ENCODE measurements around the gene BTBD16.

Gene BTBD16

DNA sequence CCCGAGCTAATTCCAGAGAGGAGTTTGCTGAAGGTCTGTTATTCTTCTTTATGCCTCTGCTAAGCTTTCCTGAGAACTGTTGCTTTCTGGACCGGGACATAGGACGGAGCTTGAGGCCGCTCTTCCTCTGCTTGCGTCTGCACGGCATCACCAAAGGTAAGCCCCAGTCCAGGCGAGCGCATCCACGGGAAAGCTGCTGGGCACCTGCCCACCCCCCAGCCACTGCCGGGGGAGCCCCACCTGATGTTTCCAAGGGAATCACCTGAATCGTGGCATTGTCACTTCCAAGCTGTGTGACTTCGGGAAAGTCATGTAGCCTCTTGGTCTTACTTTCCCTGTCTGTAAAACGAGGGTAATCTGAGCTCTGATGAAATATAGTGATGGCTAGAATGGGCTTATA lies 58.3 kb downstream of the BTBD16 start:
- H3K18ac ChIP-seq (ENCODE audit: low read length) = no peak overlapping the region

DNA sequence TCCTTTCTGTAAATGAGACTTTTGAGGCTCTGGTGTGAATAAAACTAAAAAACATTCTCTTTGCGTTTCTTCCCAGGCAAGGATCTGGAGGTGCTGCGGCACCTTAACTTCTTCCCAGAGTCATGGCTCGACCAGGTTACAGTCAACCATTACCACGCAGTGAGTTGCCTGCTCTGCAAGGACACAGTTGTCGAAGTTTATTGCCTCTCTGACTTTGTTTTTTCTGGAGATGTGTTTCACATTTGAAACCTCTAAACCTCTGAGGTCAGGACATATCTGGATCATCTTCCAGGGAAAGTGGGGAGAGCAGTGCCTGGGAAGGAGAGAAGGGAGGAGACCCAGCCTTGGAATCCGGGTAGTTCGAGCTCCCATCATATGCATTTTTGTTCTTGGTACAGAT lies 60.0 kb downstream of the BTBD16 start:
- Histone ChIP-seq H2BK12ac (ENCODE audit: low read length) (no peak overlapping the region), H3K4me1 (ENCODE audit: control insufficient read depth in 2 of 2, insufficient read depth in 1 of 2, low read depth in 1 of 2, low read length in 2 of 2) (peaks cover 0 to 6% of the 10 kb centered on the region in 2 donors), H3K36me3 (replicated peaks in 1 of 2; ENCODE audit: control insufficient read depth in 2 of 2, insufficient read depth in 2 of 2, low read length in 2 of 2) (no peaks in the 10 kb centered on the region), H3K27ac (replicated peaks; ENCODE audit: low read length) (no peak overlapping the region), H2BK15ac (ENCODE audit: low read length) (no peak overlapping the region), H4K8ac (ENCODE audit: low read depth, low read length) (no peak overlapping the region), H3K18ac (ENCODE audit: low read length) (no peak overlapping the region), H2AFZ (ENCODE audit: low read length) (peak overlapping the region; percentile 61), H3K27me3 (ENCODE audit: control insufficient read depth in 3 of 3, insufficient read depth in 3 of 3, low read depth in 1 of 3, low read length in 3 of 3) (no peaks in the 10 kb centered on the region), H2BK120ac (ENCODE audit: low read depth, low read length) (no peak overlapping the region), H3K4ac (ENCODE audit: low read length) (no peak overlapping the region), H2AK5ac (ENCODE audit: low read depth, low read length) (no peak overlapping the region), H3K4me3 (ENCODE audit: low read length in 2 of 2) (no peak overlapping the region), H3K9me3 (replicated peaks in 1 of 2; ENCODE audit: control insufficient read depth in 2 of 2, insufficient read depth in 1 of 2, low read depth in 1 of 2, low read length in 2 of 2) (no peaks in the 10 kb centered on the region), H3K14ac (ENCODE audit: low read length) (no peak overlapping the region), H3K4me2 (ENCODE audit: insufficient read depth, low read length, poor library complexity, severe bottlenecking) (no peak overlapping the region), H4K91ac (ENCODE audit: low read depth, low read length, poor library complexity) (no peak overlapping the region), H2BK5ac (ENCODE audit: low read length) (no peak overlapping the region), H3K23ac (ENCODE audit: low read depth, low read length, poor library complexity) (no peak overlapping the region), H3K9ac (ENCODE audit: low read depth, low read length, poor library complexity) (no peak overlapping the region), H3K79me1 (ENCODE audit: low read depth, low read length) (no peaks in the 10 kb centered on the region)
- no peak for DNase-seq (ENCODE audit: low spot score)
- WGBS, 2 donors (ENCODE audit: extremely low coverage in 2 of 2, insufficient read length in 2 of 2, insufficient replicate concordance in 1 of 2) = no CpG with 5 or more reads among the region's 7 CpGs

More for the DNA sequence above, 58.3 kb downstream of the BTBD16 start:
- no peak for DNase-seq (ENCODE audit: low spot score)
- no peak overlapping the region for H3K4ac ChIP-seq (ENCODE audit: low read length)
- H3K9ac ChIP-seq (ENCODE audit: low read depth, low read length, poor library complexity) = no peak overlapping the region
- H2BK5ac ChIP-seq (ENCODE audit: low read length) = no peak overlapping the region
- no peaks in the 10 kb centered on the region for H3K79me1 ChIP-seq (ENCODE audit: low read depth, low read length)
- H3K9me3 ChIP-seq (replicated peaks in 1 of 2; ENCODE audit: control insufficient read depth in 2 of 2, insufficient read depth in 1 of 2, low read depth in 1 of 2, low read length in 2 of 2) = peaks cover 0 to under 1% of the 10 kb centered on the region in 2 donors
- H3K27ac ChIP-seq (replicated peaks; ENCODE audit: low read length) = no peak overlapping the region
- no peak overlapping the region for H3K4me2 ChIP-seq (ENCODE audit: insufficient read depth, low read length, poor library complexity, severe bottlenecking)
- H3K36me3 ChIP-seq (replicated peaks in 1 of 2; ENCODE audit: control insufficient read depth in 2 of 2, insufficient read depth in 2 of 2, low read length in 2 of 2) = no peaks in the 10 kb centered on the region
- H2AK5ac ChIP-seq (ENCODE audit: low read depth, low read length) = no peak overlapping the region
- no peak overlapping the region for H2BK15ac ChIP-seq (ENCODE audit: low read length)
- H3K27me3 ChIP-seq (ENCODE audit: control insufficient read depth in 3 of 3, insufficient read depth in 3 of 3, low read depth in 1 of 3, low read length in 3 of 3) = no peaks in the 10 kb centered on the region
- no peak overlapping the region for H2BK12ac ChIP-seq (ENCODE audit: low read length)
- no peak overlapping the region for H4K91ac ChIP-seq (ENCODE audit: low read depth, low read length, poor library complexity)
- no CpG with 5 or more reads among the region's 13 CpGs for WGBS, 2 donors (ENCODE audit: extremely low coverage in 2 of 2, insufficient read length in 2 of 2, insufficient replicate concordance in 1 of 2)
- H2AFZ ChIP-seq (ENCODE audit: low read length) = no peak overlapping the region
- H3K4me3 ChIP-seq (ENCODE audit: low read length in 2 of 2) = no peak overlapping the region
- H4K8ac ChIP-seq (ENCODE audit: low read depth, low read length) = no peak overlapping the region
- no peak overlapping the region for H3K23ac ChIP-seq (ENCODE audit: low read depth, low read length, poor library complexity)
- no peak overlapping the region for H2BK120ac ChIP-seq (ENCODE audit: low read depth, low read length)
- H3K14ac ChIP-seq (ENCODE audit: low read length) = no peak overlapping the region
- peaks cover 0 to 6% of the 10 kb centered on the region in 2 donors for H3K4me1 ChIP-seq (ENCODE audit: control insufficient read depth in 2 of 2, insufficient read depth in 1 of 2, low read depth in 1 of 2, low read length in 2 of 2)

DNA sequence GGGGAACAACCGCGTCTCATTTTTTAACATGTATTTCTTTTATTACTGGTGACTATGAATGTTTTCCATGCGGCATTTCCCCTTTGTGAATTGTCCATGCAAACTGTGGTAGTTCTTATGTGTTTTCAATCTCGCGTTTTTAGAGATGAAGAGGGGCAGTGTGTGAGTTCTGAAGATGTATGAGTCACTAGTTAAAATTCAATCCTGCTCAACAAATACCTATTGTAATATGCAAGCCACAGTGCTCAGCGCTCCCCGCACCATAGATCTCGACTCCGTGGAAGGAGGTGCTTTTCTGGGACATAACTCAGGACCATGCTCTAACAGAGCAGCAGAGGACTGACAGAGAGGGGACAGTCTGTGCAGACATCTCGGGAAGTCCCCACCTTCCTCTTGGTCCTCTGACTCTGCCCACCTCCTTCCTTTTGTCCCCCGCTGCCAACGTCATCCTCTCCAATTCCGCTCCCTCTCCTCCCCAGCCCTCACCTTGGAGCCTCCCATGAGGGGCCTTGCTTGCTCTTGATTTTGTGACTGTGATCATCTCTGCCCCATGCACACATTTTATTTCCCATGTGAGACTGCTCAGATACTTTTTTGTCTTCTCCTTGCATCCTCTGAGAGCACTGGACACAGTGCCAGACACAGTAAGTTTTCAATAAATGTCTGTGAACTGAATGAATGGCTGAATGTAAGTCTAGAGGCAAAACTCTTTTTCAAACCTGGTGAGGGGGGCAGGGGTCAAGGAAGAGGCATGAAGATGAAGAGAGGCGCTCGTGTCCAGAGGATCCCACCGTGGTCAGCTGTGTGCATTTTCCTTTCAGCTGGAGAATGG lies 60.7 kb downstream of the BTBD16 start:
- Histone ChIP-seq H3K23ac (ENCODE audit: low read depth, low read length, poor library complexity) (no peak overlapping the region), H3K27me3 (ENCODE audit: control insufficient read depth in 3 of 3, insufficient read depth in 3 of 3, low read depth in 1 of 3, low read length in 3 of 3) (no peaks in the 10 kb centered on the region), H3K9ac (ENCODE audit: low read depth, low read length, poor library complexity) (no peak overlapping the region), H3K79me1 (ENCODE audit: low read depth, low read length) (no peaks in the 10 kb centered on the region), H2BK12ac (ENCODE audit: low read length) (no peak overlapping the region), H2BK120ac (ENCODE audit: low read depth, low read length) (no peak overlapping the region), H2BK5ac (ENCODE audit: low read length) (no peak overlapping the region), H2AFZ (ENCODE audit: low read length) (peak overlapping the region; percentile 61), H3K4me1 (ENCODE audit: control insufficient read depth in 2 of 2, insufficient read depth in 1 of 2, low read depth in 1 of 2, low read length in 2 of 2) (peaks cover 0 to 6% of the 10 kb centered on the region in 2 donors), H3K27ac (replicated peaks; ENCODE audit: low read length) (no peak overlapping the region), H3K9me3 (replicated peaks in 1 of 2; ENCODE audit: control insufficient read depth in 2 of 2, insufficient read depth in 1 of 2, low read depth in 1 of 2, low read length in 2 of 2) (no peaks in the 10 kb centered on the region), H3K4me3 (ENCODE audit: low read length in 2 of 2) (no peak overlapping the region), H3K18ac (ENCODE audit: low read length) (no peak overlapping the region), H3K4me2 (ENCODE audit: insufficient read depth, low read length, poor library complexity, severe bottlenecking) (no peak overlapping the region), H3K4ac (ENCODE audit: low read length) (no peak overlapping the region), H4K8ac (ENCODE audit: low read depth, low read length) (no peak overlapping the region), H3K36me3 (replicated peaks in 1 of 2; ENCODE audit: control insufficient read depth in 2 of 2, insufficient read depth in 2 of 2, low read length in 2 of 2) (no peaks in the 10 kb centered on the region), H2BK15ac (ENCODE audit: low read length) (no peak overlapping the region), H2AK5ac (ENCODE audit: low read depth, low read length) (no peak overlapping the region), H3K14ac (ENCODE audit: low read length) (no peak overlapping the region), H4K91ac (ENCODE audit: low read depth, low read length, poor library complexity) (no peak overlapping the region)
- no CpG with 5 or more reads among the region's 16 CpGs for WGBS, 2 donors (ENCODE audit: extremely low coverage in 2 of 2, insufficient read length in 2 of 2, insufficient replicate concordance in 1 of 2)
- DNase-seq (ENCODE audit: low spot score) = no peak

GRCh38 chr10:122333037-122333436 lies 61.9 kb downstream of the BTBD16 start:
- Histone ChIP-seq H3K27me3 (ENCODE audit: control insufficient read depth in 3 of 3, insufficient read depth in 3 of 3, low read depth in 1 of 3, low read length in 3 of 3) (no peaks in the 10 kb centered on the region), H2BK15ac (ENCODE audit: low read length) (no peak overlapping the region), H3K9me3 (replicated peaks in 1 of 2; ENCODE audit: control insufficient read depth in 2 of 2, insufficient read depth in 1 of 2, low read depth in 1 of 2, low read length in 2 of 2) (no peaks in the 10 kb centered on the region), H3K4me3 (ENCODE audit: low read length in 2 of 2) (no peak overlapping the region), H3K79me1 (ENCODE audit: low read depth, low read length) (no peaks in the 10 kb centered on the region), H3K4ac (ENCODE audit: low read length) (no peak overlapping the region), H2BK120ac (ENCODE audit: low read depth, low read length) (no peak overlapping the region), H3K23ac (ENCODE audit: low read depth, low read length, poor library complexity) (no peak overlapping the region), H3K14ac (ENCODE audit: low read length) (no peak overlapping the region), H4K91ac (ENCODE audit: low read depth, low read length, poor library complexity) (no peak overlapping the region), H2AK5ac (ENCODE audit: low read depth, low read length) (no peak overlapping the region), H3K4me1 (ENCODE audit: control insufficient read depth in 2 of 2, insufficient read depth in 1 of 2, low read depth in 1 of 2, low read length in 2 of 2) (peaks cover 0 to 7% of the 10 kb centered on the region in 2 donors), H3K9ac (ENCODE audit: low read depth, low read length, poor library complexity) (no peak overlapping the region), H3K4me2 (ENCODE audit: insufficient read depth, low read length, poor library complexity, severe bottlenecking) (no peak overlapping the region), H3K18ac (ENCODE audit: low read length) (no peak overlapping the region), H2BK5ac (ENCODE audit: low read length) (no peak overlapping the region), H3K36me3 (replicated peaks in 1 of 2; ENCODE audit: control insufficient read depth in 2 of 2, insufficient read depth in 2 of 2, low read length in 2 of 2) (no peaks in the 10 kb centered on the region), H2BK12ac (ENCODE audit: low read length) (no peak overlapping the region), H4K8ac (ENCODE audit: low read depth, low read length) (no peak overlapping the region), H3K27ac (replicated peaks; ENCODE audit: low read length) (no peak overlapping the region), H2AFZ (ENCODE audit: low read length) (no peak overlapping the region)
- WGBS, 2 donors (ENCODE audit: extremely low coverage in 2 of 2, insufficient read length in 2 of 2, insufficient replicate concordance in 1 of 2) = no CpG with 5 or more reads among the region's 4 CpGs
- no peak for DNase-seq (ENCODE audit: low spot score)

Data from neuronal stem cell (in vitro differentiated cells).